HG02763 (cell line): Measurements from ENCODE around the gene ATG4D.
"Not testable (repeated sequence)": the region's sequence is repeated elsewhere in the genome, so short reads cannot be mapped to it uniquely, and the experiment has no call there.

ENCODE experiments used
- ATAC-seq: cut with Tn5 transposase; IDR thresholded peaks from one replicate; pipeline ENCODE4 v1.9.1; 2021; ENCODE audit warnings: mild to moderate bottlenecking, moderate library complexity; ENCODE audit not compliant: unreplicated experiment

The ATG4D gene

DNA sequence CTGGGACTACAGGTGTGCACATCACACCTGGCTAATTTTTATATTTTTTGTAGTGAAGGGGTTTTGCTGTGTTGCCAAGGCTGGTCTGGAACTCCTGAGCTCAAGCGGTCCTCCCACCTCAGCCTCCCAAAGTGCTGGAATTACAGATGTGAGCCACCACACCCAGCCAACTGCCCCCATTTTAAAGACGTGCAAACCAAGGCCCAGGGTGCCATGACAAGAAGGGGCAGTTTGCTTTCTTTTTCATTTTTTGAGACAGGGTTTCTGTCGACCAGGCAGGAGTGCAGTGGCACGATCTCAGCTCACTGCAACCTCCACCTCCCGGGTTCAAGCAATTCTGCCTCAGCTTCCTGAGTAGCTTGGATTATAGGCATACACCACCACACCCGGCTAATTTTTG is 30.1 kb downstream of the ATG4D start:
- not testable (repeated sequence) for ATAC-seq

DNA sequence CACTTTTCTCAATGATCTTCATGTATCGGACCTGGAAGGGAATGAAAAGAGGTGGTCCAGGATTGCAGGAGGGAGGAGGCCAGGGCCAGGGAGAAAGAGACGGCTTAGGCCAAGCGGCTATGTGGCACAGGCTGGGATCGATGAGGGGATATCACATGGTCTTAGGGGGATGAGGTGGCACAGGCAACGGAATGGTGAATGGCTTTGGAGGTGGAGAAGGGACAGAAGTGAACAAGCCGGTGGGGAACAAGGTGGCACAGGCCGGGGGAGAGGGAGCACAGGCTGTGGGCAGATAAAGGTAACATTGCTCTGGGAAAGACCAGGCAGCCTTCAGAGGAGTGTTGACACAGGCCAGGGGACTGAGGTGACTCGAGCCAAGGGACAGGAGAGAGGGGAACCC is 30.8 kb downstream of the ATG4D start:
- no peak for ATAC-seq

DNA sequence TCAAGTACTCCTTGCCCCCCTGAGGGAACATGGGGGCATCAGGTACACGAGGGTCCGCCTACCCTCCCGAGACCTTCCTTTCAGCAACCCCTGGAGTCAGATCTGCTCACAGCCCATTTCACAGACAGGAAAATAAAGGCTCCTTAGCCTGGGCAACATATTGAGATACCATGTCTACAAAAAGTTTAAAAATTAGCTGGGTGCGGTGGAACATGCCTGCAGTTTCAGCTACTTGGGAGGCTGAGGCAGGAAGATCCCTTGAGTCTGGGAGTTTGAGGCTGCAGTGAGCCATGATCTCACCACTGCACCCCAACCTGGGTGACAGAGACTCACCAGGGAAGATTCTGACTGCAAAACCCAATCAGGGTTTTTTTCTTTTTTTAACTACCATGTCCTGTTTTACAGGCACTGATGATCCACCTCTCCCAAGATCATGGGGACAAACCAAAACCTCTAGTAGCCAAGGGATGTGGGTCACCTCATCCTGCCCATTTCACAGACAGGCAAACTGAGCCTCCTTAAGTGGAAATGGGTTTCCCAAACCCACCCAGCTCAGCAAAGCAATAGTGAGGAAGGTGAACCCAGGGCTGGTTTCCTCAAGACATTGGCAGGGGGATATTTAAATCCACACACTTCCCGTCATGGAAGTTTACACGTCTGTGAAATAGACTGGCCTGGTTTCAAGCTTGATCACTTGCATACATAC is 31.5 kb downstream of the ATG4D start:
- ATAC-seq, result no peak

DNA sequence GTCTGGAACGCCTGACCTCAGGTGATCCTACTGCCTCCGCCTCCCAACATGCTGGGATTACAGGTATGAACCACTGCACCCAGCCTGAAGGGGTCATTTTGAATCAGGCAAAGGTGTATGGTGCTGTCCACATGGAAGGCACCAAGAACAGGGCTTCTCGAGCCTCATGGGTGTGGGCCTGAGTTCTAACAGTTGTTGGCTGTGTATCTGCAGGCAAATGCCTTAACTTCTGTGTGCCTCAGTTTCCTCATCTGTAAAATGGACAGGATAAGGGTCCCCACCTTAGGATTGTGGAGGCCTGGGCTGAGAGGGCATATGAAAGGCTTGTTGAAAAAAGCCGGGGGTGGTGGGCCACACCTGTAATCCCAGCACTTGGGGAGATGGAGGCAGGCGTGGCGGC is 34.2 kb downstream of the ATG4D start:
- no peak for ATAC-seq

DNA sequence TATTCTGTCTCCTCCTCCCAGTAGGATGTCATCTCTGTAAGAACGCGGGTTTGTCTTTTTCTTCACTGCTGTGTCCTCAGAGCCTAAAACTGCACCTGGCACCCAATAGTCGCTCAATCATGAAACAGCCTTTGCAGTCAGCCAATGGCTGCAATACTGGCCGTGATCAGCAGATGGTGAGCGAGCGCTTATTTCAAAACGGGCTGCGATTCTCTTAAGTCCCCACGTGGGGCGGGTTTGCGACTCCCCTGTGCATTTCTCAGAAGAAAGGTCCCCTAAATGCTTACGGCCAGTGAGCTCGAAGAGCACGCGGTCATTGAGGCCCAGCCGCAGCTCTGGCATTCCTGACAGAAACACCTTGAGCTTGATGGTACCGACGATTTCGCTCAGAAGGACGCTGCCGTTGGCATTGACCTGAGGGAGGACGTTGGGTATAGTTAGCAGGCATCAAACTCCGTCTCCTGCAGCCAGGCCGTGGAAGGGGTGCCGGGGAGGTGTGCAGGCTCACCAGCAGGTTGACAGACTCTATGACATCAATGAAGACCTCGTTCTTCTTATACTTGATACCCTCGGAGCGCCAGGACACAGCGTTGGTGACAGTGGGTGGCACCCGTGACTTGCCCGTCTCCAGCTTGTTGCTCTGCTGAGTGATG is 37.4 kb downstream of the ATG4D start:
- no peak for ATAC-seq

DNA sequence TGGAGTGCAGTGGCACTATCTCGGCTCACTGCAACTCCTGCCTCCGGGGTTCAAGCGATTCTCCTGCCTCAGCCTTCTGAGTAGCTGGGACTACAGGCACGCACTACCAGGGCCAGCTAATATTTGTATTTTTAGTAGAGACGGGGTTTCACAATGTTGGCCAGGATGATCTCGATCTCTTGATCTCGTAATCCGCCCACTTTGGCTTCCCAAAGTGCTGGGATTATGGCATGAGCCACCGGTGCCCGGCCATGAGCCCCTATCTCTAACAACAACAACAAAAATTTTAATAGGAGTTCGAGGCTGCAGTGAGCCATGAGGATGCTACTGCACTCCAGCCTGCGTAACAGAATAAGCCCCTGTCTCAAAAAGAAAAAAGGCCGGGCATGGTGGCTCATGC is 38.4 kb downstream of the ATG4D start:
- no peak for ATAC-seq

DNA sequence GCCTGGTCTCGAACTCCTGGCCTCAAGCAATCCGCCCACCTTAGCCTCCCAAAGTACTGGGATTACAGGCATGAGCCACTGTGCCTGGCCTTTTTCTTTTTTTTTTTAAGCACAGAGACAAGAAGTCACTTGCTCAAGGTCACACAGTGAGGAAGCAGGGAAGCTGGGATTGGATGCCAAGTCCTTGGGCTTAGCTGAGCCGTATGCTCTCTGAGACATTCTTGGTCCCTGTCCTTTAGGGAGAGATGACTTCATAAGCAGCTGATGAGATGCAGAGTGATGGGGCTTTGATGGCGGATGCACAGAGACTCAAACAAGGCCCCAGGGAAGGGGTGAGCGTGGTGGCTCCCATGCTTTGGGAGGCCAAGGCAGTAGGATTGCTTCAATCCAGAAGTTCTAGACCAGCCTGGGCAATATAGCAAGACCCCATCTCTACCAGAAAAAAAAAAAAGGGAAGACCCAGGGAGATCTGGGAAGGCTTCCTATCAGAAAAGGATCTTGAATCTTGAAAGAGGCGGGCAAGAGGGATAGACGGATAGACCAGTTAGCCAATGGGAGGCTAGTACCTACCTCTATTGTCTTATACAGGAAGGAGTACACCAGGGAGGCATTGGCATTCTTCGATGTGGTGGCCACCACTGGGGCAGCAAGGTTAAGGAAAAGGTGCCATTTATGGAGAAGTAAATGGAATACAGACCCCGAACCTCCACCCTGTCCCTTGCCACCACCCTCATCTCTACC is 39.5 kb downstream of the ATG4D start:
- no peak for ATAC-seq

DNA sequence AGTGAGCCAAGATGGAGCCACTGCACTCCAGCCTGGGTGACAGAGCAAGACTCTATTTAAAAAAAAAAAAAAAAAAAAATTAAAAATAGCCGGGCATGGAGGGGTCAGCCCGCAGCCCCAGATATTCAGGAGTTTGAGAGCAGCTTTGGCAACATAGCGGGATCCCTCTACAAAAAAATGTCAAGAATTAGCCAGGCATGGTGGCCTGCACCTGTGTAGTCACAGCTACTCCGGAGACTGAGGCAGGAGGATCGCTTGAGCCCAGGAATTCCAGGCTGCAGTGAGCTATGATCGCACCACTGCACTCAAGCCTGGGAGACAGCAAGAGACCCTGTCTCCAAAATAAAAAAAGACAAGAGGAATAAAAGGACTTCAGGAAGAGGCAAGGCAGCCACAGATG is 42.7 kb downstream of the ATG4D start:
- ATAC-seq, result no peak

DNA sequence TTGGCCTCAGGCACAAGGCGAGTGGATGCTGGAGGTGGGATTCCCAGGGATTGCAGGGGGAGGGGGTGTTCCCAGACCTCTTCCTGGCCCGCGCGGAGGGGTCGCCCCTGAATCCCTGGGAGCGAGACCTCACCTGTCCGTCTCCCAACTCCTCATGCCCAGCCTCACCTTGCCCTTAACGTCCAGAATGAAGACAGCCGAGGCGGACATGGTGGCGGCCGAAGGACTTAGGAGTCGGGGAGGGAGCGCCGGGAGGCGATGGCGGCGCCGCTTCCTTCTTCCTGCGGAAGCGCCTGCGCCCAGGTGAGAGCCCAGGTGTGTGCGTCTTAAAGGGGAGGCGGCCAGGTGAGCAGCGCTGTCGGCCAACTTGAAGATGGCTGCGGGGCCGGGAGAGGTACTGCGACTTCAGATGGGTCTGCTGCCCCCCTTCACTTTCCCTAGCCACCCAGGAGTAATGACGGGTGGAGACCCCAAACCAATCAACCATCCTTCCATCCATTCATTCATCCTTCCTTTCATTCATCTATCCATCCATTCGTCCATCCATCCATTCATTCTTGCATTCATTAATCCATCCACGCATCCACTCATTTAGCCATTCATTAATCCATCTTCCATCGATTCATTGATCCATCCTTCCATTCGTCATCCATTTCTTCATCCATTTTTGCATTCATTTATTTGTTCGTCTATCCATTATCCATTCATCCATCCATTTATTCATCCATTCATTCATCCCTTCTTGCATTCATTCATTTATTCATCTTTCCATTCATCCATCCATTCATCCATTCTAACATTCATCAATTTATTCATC is 43.5 kb downstream of the ATG4D start, which contains the start of gene AP1M2:
AP1M2 (minus strand) TSS at position 291 of the 817 bp plus-strand sequence; CDS start at position 210, 81 bp downstream.
- no peak for ATAC-seq

DNA sequence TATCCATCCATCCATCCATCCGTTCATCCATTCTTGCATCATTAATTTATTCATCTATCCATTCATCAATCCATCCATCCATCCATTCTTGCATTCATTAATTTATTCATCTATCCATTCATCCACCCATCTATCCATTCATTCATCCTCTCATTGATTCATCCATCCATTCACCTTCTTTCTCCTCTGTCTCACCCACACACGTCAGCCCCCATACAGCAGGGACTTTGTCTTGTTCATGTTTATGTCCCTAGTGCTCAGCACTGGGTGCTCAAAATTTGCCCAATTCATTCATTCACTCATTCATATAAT is 44.1 kb downstream of the ATG4D start:
- no peak for ATAC-seq

DNA sequence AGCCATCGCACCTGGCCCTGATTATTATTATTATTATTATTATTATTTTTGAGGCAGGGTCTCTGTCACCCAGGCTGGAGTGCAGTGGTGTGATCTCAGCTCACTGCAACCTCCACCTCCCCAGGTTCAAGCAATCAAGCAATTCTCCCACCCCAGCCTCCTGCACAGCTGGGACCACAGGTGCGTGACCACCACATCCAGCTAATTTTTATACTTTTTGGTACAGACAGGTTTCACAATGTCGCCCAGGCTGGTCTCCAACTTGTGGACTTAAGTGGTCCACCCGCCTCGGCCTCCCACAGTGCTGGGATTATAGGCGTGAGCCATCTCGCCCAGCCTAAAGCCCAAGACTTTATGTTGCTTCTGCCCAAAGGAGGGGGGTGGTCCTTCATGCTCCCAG is 49.4 kb downstream of the ATG4D start:
- ATAC-seq, result no peak

DNA sequence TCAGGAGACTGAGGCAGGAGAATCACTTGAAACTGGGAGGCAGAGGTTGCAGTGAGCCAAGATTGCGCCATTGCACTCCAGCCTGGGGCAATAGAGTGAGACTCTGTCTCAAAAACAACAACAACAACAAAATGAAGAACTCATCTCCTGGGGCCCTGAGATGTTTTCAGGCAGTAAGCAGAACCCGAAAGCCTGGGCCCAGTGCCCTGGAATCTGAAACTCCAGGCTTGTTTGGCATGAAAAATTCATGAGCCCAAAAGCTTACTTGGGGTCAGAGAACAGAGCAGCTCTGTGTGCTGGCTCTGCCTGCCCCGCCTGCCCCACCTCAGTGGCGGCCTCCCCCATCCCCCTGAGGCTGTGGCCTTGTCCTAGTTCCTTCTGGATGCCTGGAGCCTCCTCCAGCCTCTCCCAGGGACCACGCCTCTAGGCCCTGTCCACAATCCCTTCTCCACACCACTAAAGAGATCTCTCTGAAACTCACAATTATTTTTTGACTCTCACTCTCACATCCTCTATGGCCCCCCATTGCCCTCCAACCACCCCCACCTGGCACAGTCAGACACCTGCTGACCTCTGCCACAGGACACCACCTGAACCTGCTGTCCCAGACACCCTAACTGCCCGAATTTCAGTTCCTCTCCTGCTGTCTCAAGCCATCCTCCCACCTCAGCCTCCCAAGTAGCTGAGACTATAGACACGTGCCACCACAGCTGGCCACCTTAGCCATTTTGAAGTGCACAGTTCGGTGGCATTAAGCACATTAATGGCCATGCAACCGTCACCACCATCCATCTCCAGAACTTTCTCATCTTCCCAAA is 50.3 kb downstream of the ATG4D start:
- no peak for ATAC-seq

DNA sequence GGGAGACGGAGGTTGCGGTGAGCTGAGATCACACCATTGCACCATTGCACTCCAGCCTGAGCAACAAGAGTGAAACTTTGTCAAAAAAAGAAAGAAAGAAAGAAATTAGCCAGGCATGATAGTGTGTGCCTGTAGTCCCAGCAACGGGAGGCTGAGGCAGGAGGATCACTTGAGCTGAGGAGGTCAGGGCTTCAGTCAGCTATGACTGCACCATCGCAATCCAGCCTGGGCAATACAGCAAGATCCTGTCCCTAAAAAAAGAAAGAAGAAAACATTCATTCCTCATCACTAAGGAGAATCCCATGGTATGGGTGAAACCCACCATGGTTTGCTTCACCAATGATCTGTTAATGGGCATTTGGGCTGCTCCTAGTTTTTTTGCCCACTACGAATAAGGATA is 56.4 kb downstream of the ATG4D start:
- ATAC-seq, result no peak

DNA sequence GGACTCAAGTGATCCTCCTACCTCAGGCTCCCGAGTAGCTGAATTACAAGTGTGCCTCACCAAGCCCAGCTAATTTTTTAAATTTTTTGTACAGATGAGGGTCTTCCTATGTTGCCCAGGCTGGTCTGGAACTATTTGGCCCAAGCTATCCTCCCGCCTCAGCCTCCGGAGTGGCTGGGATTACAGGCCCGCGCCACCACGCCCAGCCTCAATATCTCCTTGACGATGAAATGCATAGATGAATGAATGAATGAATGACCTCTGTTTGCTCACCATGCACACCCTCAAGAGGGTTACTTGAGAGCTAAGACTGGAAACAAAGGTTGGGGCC is 58.3 kb downstream of the ATG4D start:
- no peak for ATAC-seq

DNA sequence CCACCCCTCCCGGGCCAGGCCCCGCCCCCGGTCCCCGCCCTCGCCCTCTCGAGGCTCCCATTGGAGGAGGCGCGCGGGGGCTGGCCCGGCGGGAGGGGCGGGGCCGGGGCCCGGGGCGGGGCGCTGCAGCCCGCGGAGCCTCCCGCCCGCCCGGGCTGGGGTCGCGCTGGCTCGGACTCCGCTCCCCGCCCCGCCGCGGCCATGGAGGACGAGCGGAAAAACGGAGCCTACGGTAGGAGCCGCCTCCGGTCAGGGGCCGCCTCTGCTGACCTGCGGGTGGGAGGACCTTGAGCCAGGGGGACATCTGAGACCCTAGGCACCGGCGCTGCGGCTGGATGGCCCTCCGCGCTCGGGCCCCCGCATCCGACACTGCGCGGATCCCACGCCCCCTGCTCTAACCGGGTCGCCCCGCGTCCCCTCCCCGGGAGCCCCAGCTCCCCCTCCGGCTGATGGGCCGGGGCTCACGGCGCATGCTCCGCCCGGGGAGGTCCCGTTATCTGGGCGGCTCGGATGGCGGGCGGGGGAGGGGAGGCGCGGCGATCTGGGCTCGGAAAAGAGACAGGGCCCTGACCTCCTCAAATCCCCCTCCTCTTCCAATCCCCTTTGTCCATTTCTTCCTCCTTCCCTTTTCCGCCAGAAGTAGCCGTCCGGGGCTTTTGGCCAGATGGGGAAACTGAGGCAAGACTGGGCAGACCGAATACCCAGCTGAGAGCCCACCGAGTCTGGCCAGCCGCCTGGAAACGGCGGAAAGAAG is 58.8 kb downstream of the ATG4D start:
- ATAC-seq, result peak; percentile 60
